ENCODE results near the gene LDLRAP1.

GRCh38 chr1:25616095-25616986, 72.9 kb downstream of the LDLRAP1 start, which contains the start of gene MAN1C1:
- TF ChIP-seq POLR2A (IDR thresholded peaks at IDR 0.05) (peak in 1 of 2 donors; percentile 88), CTCF (IDR thresholded peaks at IDR 0.05) (peak; percentile 24 to 62 (median 51))

Measured in thyroid gland (tissue), 4 donors.